Heart left ventricle (tissue), 13 donors: ENCODE measurements around the gene FBXW8.

Source experiments
- CTCF ChIP-seq, 12 donors: fragments of 200-600 bp; sonication (generic) in 4 of 12; IDR thresholded peaks; one replicate each; pipeline versions ENCODE4 v1.5.0 to v1.8.0; 2018 to 2022; ENCODE audit warnings: antibody characterized with exemption in 12 of 12, mild to moderate bottlenecking in 5 of 12
- POLR2A ChIP-seq, 2 donors: fragments of 450-650 bp; IDR thresholded peaks; one replicate each; pipeline ENCODE4 v1.6.1; 2017; ENCODE audit warnings: antibody characterized with exemption in 2 of 2, mild to moderate bottlenecking in 2 of 2, moderate library complexity in 2 of 2
- donor health status: ischemic (EF 13 %, LVEDD 7.1; RV severe dilation, severe dysfunction).
- donor health status: DM: no; HTN: yes; CAD: no.
- donor health status: DM: no; HTN: no; CAD: no.
- donor health status: ischemic (EF 25% LVEDD 6.9; RV normal size, moderate dysfunction).
- donor health status: ischemic (EF 25% LVEDD 5.7; RV mildly dilated, moderate dysfunction).
- donor health status: ischemic (EF 35%, LVEDD 5.7; RV mildly dilated, moderate dysfunction).
- donor health status: nonischemic (EF 11% LVEDD 7.7; RV severe dilation, severe dysfunction).
- donor health status: DM: yes; HTN: yes; CAD: no.
- donor health status: PGD.
- donor health status: ischemic (EF 29% LVEDD 5.4; RV normal size, mild dysfunction).
- donor health status: nonischemic (EF 23%, LVEDD 6.1; RV moderate dilation, normal function).

- TF ChIP-seq POLR2A (IDR thresholded peaks at IDR 0.05) (no peak), CTCF (IDR thresholded peaks at IDR 0.05) (no peak)
Observed at GRCh38 chr12:116924558-116925453, 14.1 kb downstream of the FBXW8 start.
